Natural killer cell (primary cell): ENCODE measurements around the gene CD300LB. TPM values are rescaled to one million over a fixed set of nuclear protein-coding genes. Genes with fewer than 3 reads are reported as not detected.

Experiments used
- ATAC-seq, 3 donors: fragments of 150-1000 bp in 2 of 3; fragments of 200-7000 bp in 1 of 3; cut with Tn5 transposase; 1 replicate in 1 of 3; 2 replicates in 2 of 3; pipeline ENCODE4 v1.10.0; 2021; ENCODE audit warnings: mild to moderate bottlenecking in 2 of 3, moderate library complexity in 2 of 3
- DNase-seq, 2 donors: peaks; one replicate each; pipeline versions ENCODE4 v3.0.0 to v3.0.0-alpha.2; 2013 to 2021; ENCODE audit warnings: mixed read lengths in 1 of 2
- H3K27ac ChIP-seq: one replicate; pipeline ENCODE4 v1.5.1; 2013; ENCODE audit warnings: mild to moderate bottlenecking, low read length
- H3K27me3 ChIP-seq: one replicate; pipeline ENCODE4 v1.6.1; 2013; ENCODE audit warnings: low read length; ENCODE audit not compliant: control insufficient read depth, insufficient read depth
- H3K36me3 ChIP-seq: one replicate; pipeline ENCODE4 v1.6.1; 2013; ENCODE audit warnings: low read length; ENCODE audit not compliant: control insufficient read depth, insufficient read depth
- H3K4me1 ChIP-seq: one replicate; pipeline ENCODE4 v1.6.1; 2013; ENCODE audit warnings: low read length; ENCODE audit not compliant: control insufficient read depth, insufficient read depth
- H3K4me3 ChIP-seq: one replicate; pipeline ENCODE4 v1.5.1; 2013; ENCODE audit warnings: low read length
- H3K9me3 ChIP-seq: one replicate; pipeline ENCODE4 v1.6.1; 2013; ENCODE audit warnings: low read length; ENCODE audit not compliant: control insufficient read depth, insufficient read depth
- H3K27ac Mint-ChIP-seq, 2 donors: one replicate each; pipeline ENCODE4 v1.8.0; 2022; ENCODE audit warnings: mild to moderate bottlenecking in 2 of 2, mixed read lengths in 2 of 2, moderate library complexity in 1 of 2
- H3K27me3 Mint-ChIP-seq, 2 donors: one replicate each; pipeline ENCODE4 v1.8.0; 2022; ENCODE audit warnings: low read depth in 2 of 2, mixed read lengths in 2 of 2
- H3K36me3 Mint-ChIP-seq: one replicate; pipeline ENCODE4 v1.8.0; 2022; ENCODE audit warnings: mixed read lengths
- H3K4me1 Mint-ChIP-seq, 2 donors: one replicate each; pipeline ENCODE4 v1.8.0; 2022; ENCODE audit warnings: mixed read lengths in 2 of 2
- H3K4me3 Mint-ChIP-seq: one replicate; pipeline ENCODE4 v1.8.0; 2022; ENCODE audit warnings: mild to moderate bottlenecking, moderate library complexity, mixed read lengths
- H3K9me3 Mint-ChIP-seq, 2 donors: one replicate each; pipeline ENCODE4 v1.8.0; 2022; ENCODE audit warnings: mixed read lengths in 2 of 2
- WGBS: methylation state at CpG from one replicate; pipeline ENCODE4 v1.1.7; 2013; ENCODE audit warnings: missing lambda C conversion rate; ENCODE audit not compliant: insufficient coverage; 5-methylcytosine and 5-hydroxymethylcytosine counted together
- intact Hi-C: fragments of 100-400 bp; cut with micrococcal nuclease; formaldehyde crosslinking; loops from one replicate; pipeline ENCODE4 v1.14.2; 2022
- total RNA-seq, 4 donors: library from RNA; stranded (reverse); fragments of 120-200 nt in 1 of 4; gene quantifications; one replicate each; pipeline versions ENCODE4 v1.2.3 to v1.2.4, GENCODE V29; 2013 to 2022
- TF ChIP-seq, protein P1 (sequence below): fragments of 200-600 bp; IDR thresholded peaks from one replicate; pipeline ENCODE4 v1.8.0; 2022; ENCODE audit warnings: antibody characterized with exemption

Gene CD300LB
- total RNA-seq = 1 to 10 TPM; 2.0 to 4.9 (median 3.5) TPM
- 8.3 TPM for total RNA-seq (2013)

DNA sequence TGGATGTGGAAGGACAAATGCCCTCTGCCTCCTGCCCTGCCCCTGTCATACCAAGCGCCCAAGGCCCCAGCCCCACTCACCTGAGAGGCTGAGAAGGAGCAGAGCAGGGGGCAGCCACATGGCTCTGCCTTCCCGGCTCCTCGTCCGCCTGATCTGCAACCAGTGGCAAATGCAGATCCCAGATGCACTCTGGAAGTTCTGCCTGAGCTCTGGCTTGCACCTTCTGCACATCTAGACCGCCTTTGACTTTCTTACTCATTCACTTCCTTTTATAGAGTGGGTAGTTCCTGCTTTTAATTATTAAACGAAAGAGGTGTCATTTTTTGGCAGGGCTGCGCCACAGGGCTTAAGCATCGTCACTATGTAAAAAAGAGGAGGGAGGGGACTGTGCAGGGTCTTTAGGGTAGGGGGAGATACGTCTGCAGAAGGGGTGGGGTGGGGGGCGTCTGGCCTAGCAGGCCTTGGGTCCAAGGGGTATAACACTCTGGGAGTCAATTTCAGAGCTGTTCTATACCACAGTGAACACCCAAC is at the start of gene CD300LB:
CD300LB (minus strand) TSS at position 245 of the 531 bp plus-strand sequence; CDS start at position 120, 125 bp downstream.
- peak in 1 of 3 donors; percentile 25 for ATAC-seq
- Histone ChIP-seq H3K36me3 (no peaks in the 10 kb centered on the region), H3K27me3 (no peaks in the 10 kb centered on the region), H3K9me3 (no peaks in the 10 kb centered on the region), H3K4me1 (peaks cover 27% of the 10 kb centered on the region), H3K27ac (peak within 1 kb of the TSS; percentile 46), H3K4me3 (peak within 1 kb of the TSS; percentile 47)
- peak within 1 kb of the TSS; percentile 69 to 89 for H3K27ac Mint-ChIP-seq
- no peaks in the 10 kb centered on the region for H3K36me3 Mint-ChIP-seq
- WGBS = 60% methylated on average over 10 of the region's 10 CpGs
- no peaks in the 10 kb centered on the region for H3K27me3 Mint-ChIP-seq
- no peak for DNase-seq
- no peaks in the 10 kb centered on the region for H3K9me3 Mint-ChIP-seq
- peaks cover 34 to 39% of the 10 kb centered on the region in 2 donors for H3K4me1 Mint-ChIP-seq
- intact Hi-C loops = loop anchor here (5.0 kb wide), 1 partner anchor 329 kb away; the partner anchor contains the start of gene RPL38
- H3K4me3 Mint-ChIP-seq = peak within 1 kb of the TSS; percentile 88
- TF ChIP-seq, protein P1, sequence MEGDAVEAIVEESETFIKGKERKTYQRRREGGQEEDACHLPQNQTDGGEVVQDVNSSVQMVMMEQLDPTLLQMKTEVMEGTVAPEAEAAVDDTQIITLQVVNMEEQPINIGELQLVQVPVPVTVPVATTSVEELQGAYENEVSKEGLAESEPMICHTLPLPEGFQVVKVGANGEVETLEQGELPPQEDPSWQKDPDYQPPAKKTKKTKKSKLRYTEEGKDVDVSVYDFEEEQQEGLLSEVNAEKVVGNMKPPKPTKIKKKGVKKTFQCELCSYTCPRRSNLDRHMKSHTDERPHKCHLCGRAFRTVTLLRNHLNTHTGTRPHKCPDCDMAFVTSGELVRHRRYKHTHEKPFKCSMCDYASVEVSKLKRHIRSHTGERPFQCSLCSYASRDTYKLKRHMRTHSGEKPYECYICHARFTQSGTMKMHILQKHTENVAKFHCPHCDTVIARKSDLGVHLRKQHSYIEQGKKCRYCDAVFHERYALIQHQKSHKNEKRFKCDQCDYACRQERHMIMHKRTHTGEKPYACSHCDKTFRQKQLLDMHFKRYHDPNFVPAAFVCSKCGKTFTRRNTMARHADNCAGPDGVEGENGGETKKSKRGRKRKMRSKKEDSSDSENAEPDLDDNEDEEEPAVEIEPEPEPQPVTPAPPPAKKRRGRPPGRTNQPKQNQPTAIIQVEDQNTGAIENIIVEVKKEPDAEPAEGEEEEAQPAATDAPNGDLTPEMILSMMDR = no peak

DNA sequence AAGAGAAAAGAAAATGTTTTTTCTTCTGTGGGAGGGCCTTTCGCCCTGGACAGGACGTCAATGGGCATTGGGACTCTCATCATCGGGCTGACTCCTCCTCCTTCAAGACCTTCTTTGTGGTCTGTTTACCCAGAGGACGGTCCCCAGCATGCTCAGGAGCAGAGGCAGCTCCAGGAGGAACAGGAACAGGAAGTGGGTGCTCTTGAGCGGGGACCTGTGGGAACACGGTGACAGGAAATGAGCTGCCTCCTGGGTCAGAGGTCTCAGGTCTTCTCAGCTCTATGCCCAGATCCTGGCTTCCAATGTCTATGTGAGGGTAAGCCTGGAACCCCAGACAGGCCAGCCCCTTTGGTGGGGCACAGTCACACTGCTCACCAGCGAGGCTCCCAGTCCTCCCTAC is 48.6 kb upstream of the CD300LB start:
- Histone ChIP-seq H3K36me3 (no peaks in the 10 kb centered on the region), H3K9me3 (peaks cover 6% of the 10 kb centered on the region), H3K27ac (no peak overlapping the region), H3K4me3 (no peak overlapping the region), H3K27me3 (no peaks in the 10 kb centered on the region), H3K4me1 (peaks cover 11% of the 10 kb centered on the region)
- Mint-ChIP-seq H3K36me3 (no peaks in the 10 kb centered on the region), H3K27ac (no peak overlapping the region), H3K4me3 (no peak overlapping the region), H3K27me3 (peaks cover 12 to 18% of the 10 kb centered on the region in 2 donors), H3K4me1 (peaks cover 9 to 15% of the 10 kb centered on the region in 2 donors), H3K9me3 (no peaks in the 10 kb centered on the region)
- DNase-seq (no peak), ATAC-seq (no peak)
- 27% methylated on average over 7 of the region's 7 CpGs for WGBS
- intact Hi-C loops = no loop called here
- TF ChIP-seq, protein P1 = no peak

DNA sequence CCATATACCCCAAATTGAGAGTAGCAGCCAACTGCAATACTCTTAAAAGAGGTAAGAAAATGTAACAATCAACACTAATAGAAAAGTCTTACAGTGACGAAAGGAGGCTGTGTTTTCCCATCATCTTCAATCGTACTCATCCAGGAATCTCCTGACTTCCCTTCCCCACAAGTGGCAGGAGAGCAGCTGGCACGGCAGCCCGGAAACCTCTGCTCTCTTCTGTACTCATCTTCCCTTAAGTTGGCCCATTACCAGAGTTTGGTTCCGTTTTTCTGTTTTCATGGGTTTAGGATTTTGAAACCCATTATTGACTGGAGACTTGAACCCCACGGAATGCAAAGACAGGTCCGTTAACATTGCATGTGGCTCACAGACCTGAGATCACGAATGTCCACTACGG is 47.7 kb upstream of the CD300LB start:
- no peak overlapping the region for H3K27ac Mint-ChIP-seq
- H3K36me3 Mint-ChIP-seq = no peaks in the 10 kb centered on the region
- ATAC-seq (no peak), DNase-seq (no peak)
- peaks cover 18 to 27% of the 10 kb centered on the region in 2 donors for H3K27me3 Mint-ChIP-seq
- intact Hi-C loops = no loop called here
- H3K4me3 Mint-ChIP-seq = no peak overlapping the region
- H3K36me3 ChIP-seq = no peaks in the 10 kb centered on the region
- peaks cover 11% of the 10 kb centered on the region for H3K4me1 ChIP-seq
- no peaks in the 10 kb centered on the region for H3K9me3 ChIP-seq
- whole genome bisulfite sequencing = 92% methylated on average over 9 of the region's 9 CpGs
- no peaks in the 10 kb centered on the region for H3K9me3 Mint-ChIP-seq
- H3K27ac ChIP-seq = no peak overlapping the region
- TF ChIP-seq, protein P1 = no peak
- no peak overlapping the region for H3K4me3 ChIP-seq
- H3K27me3 ChIP-seq = no peaks in the 10 kb centered on the region
- H3K4me1 Mint-ChIP-seq = peaks cover 9 to 15% of the 10 kb centered on the region in 2 donors
